Heart left ventricle (tissue), 13 donors: ENCODE data around the gene MPRIP.

ENCODE experiments used
- CTCF ChIP-seq, 12 donors: fragments of 200-600 bp; sonication (generic) in 4 of 12; IDR thresholded peaks; one replicate each; pipeline versions ENCODE4 v1.5.0 to v1.8.0; 2018 to 2022; ENCODE audit warnings: antibody characterized with exemption in 12 of 12, mild to moderate bottlenecking in 5 of 12
- POLR2A ChIP-seq, 2 donors: fragments of 450-650 bp; IDR thresholded peaks; one replicate each; pipeline ENCODE4 v1.6.1; 2017; ENCODE audit warnings: antibody characterized with exemption in 2 of 2, mild to moderate bottlenecking in 2 of 2, moderate library complexity in 2 of 2
- donor health status: ischemic (EF 13 %, LVEDD 7.1; RV severe dilation, severe dysfunction).
- donor health status: DM: no; HTN: yes; CAD: no.
- donor health status: DM: no; HTN: no; CAD: no.
- donor health status: ischemic (EF 25% LVEDD 6.9; RV normal size, moderate dysfunction).
- donor health status: ischemic (EF 25% LVEDD 5.7; RV mildly dilated, moderate dysfunction).
- donor health status: ischemic (EF 35%, LVEDD 5.7; RV mildly dilated, moderate dysfunction).
- donor health status: nonischemic (EF 11% LVEDD 7.7; RV severe dilation, severe dysfunction).
- donor health status: DM: yes; HTN: yes; CAD: no.
- donor health status: PGD.
- donor health status: ischemic (EF 29% LVEDD 5.4; RV normal size, mild dysfunction).
- donor health status: nonischemic (EF 23%, LVEDD 6.1; RV moderate dilation, normal function).

GRCh38 chr17:17039911-17040310, 2.3 kb upstream of the MPRIP start:
- TF ChIP-seq CTCF (IDR thresholded peaks at IDR 0.05): no peak
- TF ChIP-seq POLR2A (IDR thresholded peaks at IDR 0.05): no peak
